HK-2 (cell line): ENCODE measurements around the gene RGS4.
"Not testable (repeated sequence)": the region's sequence is repeated elsewhere in the genome, so short reads cannot be mapped to it uniquely, and the experiment has no call there.

ENCODE experiments used
- DNase-seq: peaks from one replicate; pipeline ENCODE4 v3.0.0-alpha.2; 2018; ENCODE audit not compliant: unreplicated experiment

RGS4 gene

DNA sequence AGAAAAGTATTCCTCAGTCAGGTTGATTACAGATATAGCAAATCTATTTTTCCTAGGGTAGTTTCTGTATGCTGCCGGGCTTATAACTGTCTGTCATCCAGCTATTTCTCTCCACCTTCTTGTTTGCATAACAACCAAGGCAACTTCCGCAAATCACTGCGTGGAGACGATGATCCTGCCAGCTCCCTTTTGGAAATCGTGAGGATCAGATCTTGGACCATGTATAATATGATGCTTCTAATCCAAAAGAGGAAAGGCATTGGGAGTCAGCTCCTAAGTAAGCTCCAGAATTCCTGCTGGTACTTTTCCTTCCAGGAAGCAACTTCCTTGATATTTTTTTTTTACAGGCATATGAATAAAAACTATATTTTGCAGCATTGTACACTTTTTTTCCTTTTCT, 445 bp upstream of the RGS4 start:
- DNase-seq: no peak

DNA sequence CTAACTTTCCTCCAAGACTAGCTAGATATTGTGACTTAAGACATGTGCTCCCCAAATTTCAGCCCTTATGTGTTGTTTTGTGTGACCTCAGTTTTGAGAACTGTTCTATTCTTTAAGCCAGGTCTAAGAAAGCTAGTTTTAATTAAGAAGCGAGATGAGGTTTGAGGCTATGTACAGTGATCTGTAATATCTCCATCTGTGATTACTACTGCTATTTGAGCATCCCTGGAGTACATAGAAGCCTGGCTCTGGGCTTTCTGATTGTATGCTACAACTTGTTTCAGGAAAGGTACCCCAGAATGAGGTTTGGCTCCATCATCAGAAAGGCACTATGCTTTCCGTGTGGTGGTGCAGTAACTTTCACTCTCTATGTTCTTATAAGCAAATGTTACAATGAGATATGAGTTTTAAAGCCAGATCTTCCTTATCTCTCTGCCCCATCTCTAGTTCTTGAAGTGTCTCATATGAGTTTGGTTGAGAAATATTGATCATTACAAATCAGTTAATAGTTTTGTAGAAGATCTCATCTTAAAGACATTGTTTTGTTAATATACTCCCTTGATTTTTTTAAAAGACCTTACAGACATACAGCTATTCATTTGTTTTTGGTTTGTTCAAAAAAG, 605 bp downstream of the RGS4 start:
- no peak for DNase-seq

- peak; percentile 73 for DNase-seq
Measured at GRCh38 chr1:163071405-163072255, 2.5 kb downstream of the RGS4 start.

DNA sequence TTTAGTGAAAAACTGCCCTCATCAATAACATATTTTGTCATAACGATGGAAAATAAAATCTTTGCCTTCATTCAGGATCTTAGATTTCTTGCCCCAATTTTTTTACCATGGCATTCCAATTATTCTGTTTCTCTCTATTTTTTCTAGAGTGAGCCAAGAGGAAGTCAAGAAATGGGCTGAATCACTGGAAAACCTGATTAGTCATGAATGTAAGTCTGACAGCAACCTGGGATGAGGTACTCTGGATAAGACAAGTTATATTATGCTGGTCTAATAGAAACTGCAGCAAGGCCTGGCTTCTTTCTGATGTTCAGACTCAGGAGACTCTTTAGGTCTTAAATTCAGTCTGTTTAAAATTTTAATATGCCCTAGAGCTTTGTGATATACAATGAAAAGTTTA, 3.5 kb downstream of the RGS4 start:
- no peak for DNase-seq

GRCh38 chr1:163074004-163074403, 4.8 kb downstream of the RGS4 start:
- DNase-seq: no peak

DNA sequence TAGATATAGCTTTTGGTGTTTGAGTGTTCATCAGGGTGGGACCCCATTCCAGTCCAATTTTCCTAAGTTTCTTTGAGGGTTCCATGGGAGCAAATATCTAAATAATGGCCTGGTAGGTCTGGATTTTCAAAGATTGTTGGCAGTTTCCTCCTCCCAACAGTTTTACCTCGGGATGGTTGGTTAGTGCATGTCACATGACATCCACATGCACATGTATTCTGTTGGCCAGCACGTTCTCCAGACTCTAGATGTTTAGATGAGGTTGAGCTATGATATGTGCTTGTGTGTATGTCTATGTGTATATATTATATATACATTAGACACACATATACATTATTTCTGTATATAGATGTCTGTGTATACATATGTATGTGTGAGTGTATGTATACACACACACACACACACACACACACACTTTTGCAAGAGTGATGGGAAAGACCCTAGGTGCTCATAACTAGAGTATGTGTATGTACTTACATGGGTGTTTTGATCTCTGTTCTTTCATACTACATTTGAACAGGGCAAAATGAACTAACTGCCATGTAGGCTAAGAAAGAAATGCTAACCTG, 5.6 kb downstream of the RGS4 start:
- DNase-seq: no peak

GRCh38 chr1:163076044-163076443, 6.9 kb downstream of the RGS4 start:
- DNase-seq: no peak

DNA sequence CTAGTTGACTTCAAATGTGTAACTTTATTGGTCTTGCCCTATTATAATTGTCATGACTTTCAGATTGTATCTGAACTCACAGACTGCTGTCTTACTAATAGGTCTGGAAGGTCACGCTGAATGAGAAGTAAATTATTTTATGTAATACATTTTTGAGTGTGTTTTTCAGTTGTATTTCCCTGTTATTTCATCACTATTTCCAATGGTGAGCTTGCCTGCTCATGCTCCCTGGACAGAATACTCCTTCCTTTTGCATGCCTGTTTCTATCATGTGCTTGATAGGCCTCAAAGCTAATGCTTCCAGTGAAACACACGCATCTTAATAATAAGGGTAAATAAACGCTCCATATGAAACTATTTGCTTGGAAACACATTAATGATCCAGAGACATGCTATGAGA, 7.3 kb downstream of the RGS4 start:
- DNase-seq: no peak

GRCh38 chr1:163076981-163077761, 8.0 kb downstream of the RGS4 start:
- DNase-seq: no peak

- no peak for DNase-seq
Measured at GRCh38 chr1:163082971-163083370, 13.8 kb downstream of the RGS4 start.

GRCh38 chr1:163083690-163084089, 14.5 kb downstream of the RGS4 start:
- no peak for DNase-seq

DNA sequence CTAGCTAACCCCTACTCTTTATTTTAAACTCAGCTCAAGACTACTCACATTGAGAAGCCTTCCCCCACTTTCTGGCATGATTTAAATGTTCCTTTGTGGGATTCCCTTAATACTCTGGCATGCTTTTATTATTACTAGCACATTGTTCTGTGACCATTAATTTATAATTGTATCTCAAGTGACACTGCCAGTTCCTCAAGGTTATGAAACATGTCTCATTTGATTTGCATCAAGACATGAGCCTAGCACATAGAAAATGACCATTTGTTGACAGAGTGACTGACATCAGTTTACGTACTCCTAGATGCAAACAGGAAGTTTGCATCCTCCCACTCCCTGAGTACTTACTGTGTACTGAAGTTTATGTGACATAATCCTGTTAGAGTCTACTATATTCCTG, 15.2 kb downstream of the RGS4 start:
- no peak for DNase-seq

DNA sequence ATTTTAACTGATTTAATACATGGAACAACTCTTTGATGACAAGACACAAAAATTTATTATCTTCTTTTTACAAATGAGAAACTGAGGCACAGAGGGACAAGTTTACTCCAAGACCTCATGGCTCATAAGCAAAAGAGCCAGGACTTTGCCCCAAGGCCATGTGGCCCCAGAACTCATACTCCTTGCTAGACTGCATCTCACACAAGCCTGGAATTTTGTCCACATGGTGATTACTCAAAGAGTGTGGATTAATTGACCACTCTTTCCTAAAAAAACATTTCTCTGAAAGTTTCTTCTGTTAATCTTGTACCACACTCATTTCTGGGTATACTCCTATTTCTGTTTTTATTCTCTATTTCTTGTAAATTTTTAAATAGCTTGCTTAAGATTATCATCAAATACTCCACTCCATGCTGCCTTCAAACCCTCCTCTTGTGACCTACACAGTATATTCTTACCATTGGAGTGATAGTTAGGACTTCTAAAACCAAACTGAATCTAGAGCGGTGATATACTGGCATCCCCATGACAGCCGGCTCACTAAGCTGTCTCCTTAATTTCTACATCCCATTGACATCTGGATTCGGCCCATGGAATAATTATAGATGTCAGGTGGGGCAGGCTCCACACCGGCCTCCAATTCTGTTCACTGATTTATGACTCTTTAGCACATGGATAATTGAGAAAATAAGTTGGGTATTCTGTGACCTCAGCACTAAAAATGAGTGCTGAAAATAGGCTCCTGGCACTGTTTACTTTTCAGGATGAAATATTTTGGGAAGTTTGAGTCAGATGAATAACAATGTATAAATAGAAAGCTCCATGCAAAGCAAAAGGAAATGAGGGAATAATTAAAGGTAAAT, 16.1 kb downstream of the RGS4 start:
- DNase-seq: no peak

DNA sequence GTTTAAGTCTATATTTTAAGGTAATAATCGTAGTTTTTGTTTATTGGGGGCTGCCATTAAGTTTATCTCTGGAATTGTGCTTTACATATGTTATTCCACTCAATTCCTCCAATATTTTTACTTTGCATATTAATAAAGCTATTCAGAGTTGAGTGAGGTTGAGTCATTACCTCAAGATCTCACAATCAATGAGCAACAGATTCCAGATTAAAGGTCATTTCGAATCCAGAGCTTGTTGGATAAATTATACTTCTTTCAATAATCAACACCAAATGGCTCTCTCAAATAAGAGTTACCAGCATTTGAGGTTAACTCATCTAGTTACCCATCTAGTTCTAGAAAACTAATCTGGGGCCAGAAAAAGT, 16.7 kb downstream of the RGS4 start:
- DNase-seq: no peak

DNA sequence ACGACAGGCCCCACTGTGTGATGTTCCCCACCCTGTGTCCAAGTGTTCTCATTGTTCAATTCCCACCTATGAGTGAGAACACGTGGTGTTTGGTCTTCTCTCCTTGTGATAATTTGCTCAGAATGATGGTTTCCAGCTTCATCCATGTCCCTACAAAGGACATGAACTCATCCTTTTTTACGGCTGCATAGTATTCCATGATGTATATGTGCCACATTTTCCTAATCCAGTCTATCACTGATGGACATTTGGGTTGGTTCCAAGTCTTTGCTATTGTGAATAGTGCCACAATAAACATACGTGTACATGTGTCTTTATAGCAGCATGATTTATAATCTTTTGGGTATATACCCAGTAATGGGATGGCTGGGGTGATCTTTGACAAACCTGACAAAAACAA, 20.0 kb downstream of the RGS4 start:
- DNase-seq: not testable (repeated sequence)

DNA sequence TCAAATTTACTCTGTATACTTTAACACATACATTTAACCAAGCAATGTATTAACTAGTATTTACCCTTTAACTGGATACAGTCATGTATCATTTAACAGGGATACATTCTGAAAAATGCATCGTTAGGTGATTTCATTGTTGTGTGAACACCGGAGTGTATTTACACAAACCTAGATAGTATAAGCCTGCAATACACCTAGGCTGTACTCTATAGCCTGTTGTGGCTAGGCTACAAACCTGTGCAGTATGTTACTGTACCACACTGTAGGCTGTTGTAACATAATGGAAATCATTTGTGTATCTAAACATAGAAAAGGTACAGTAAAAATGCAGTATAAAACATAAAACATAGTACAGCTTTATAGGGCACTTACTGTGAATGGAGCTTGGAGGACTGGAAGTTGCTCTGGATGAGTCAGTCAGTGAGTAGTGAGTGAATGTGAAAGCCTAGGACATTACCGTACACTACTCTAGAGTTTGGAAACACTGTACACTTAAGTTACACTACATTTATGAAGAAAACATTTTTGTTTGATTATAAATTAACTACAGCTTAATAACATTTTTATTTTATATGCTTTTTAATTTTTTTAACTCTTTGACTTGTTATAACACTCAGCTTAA, 21.3 kb downstream of the RGS4 start:
- no peak for DNase-seq

DNA sequence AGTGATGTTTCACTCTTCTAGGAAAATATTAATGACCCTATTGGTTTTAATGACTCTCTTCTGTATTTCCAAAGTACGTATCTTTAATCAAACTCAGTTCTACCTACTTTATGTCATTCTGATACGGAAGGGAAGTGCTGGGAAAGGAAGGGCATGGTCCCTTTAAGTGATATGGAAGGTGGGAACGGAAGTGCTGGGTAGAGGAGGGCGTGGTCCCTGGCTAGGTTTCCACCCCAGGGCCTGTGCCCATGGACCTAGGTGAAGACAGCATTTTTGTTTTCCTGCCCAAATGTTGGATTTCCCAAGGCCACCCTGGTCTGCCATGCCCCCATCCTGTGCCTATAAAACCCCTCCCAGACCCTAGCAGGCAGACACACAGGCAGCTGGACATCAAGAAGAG, 24.0 kb downstream of the RGS4 start:
- no peak for DNase-seq

GRCh38 chr1:163093579-163093978, 24.4 kb downstream of the RGS4 start:
- DNase-seq: no peak

DNA sequence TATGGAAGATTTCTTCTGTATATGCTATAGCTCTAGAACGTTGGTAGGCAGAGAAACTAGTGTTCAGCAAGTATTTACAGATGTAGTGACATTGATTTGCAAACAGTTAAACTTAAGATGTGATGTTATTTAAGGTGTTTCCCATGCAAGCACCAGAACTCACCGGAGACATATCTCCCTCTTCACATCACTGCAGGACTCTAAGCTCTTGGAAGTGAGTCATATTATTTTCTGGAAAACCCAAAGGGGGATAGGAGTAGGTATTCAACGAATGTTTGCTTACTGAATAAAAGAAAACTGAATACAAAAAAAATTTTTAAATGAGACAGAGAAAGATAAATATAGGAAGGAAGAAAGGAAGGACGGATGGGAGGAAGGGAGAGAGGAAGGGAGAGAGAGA, 25.0 kb downstream of the RGS4 start:
- DNase-seq: no peak

- DNase-seq: no peak
Measured at GRCh38 chr1:163094589-163094988, 25.4 kb downstream of the RGS4 start.

DNA sequence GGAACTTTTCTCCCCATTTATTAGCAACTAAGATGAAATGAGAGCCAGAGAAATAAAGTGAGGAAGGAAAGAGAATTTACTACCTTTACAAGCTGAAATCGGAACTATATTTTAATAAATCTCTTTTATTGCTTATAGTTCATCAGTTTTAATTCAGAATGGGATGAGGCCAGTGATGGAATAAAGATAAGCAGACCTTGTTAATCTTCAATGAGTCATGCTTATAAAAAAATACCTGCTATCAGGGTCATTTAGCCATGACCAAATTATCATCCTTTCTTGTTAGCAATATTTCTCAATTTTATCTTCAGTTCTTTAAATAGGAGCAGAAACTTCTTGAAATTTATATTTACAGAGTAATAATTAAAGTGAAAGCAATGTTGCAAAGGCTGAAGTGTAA, 26.1 kb downstream of the RGS4 start:
- no peak for DNase-seq
